ENCODE results near the gene PGS1. TPM values are rescaled to one million over a fixed set of nuclear protein-coding genes. Genes with fewer than 3 reads are reported as not detected.

Gene PGS1
- total RNA-seq, 2 donors from 2014 or later, result 81.6 to 101 TPM

- Mint-ChIP-seq H3K27ac (no peak overlapping the region), H3K36me3 (ENCODE audit: insufficient read depth in 2 of 2) (no peaks in the 10 kb centered on the region), H3K4me1 (ENCODE audit: low read depth) (peaks cover 9% of the 10 kb centered on the region), H3K9me3 (no peaks in the 10 kb centered on the region), H3K27me3 (ENCODE audit: low read depth) (no peaks in the 10 kb centered on the region), H3K4me3 (no peak overlapping the region)
- no peak for DNase-seq
- no peak for ATAC-seq (replicated peaks in 1 of 2)
Observed at GRCh38 chr17:78472035-78472905, 93.8 kb downstream of the PGS1 start.

DNA sequence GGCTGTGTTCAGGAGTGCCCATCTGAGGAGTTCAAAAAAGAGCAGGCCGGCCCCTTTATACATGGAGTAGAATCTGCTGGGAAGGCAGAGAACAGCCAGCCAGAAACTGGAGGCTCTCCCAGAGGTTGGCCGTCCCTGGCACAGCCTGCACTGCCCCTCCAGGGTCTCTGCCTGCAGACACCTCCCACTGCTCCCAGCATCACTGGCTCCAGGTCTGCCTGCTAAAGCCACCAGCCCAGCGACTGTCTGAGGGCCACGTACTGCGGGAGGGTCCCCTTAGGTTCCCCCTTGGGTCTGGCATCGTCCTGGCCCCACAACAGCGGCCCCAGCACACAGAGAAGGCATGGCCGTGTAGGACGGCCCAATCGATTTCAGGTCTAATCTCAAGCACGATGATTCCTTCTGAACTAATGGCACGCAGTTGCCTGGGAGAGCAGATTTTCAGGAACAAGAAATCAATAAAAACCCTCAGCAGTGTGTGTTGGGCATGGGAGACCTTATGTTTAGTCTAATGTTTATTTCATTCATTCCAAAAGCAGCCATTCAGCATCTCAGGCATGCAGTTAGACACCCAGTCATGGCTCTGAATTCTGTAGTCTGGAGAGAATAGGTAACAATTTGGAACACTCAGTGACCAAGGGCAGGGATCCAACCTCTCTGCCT is 95.6 kb downstream of the PGS1 start:
- peaks cover 9% of the 10 kb centered on the region for H3K4me1 Mint-ChIP-seq (ENCODE audit: low read depth)
- H3K9me3 Mint-ChIP-seq, result no peaks in the 10 kb centered on the region
- no peaks in the 10 kb centered on the region for H3K36me3 Mint-ChIP-seq (ENCODE audit: insufficient read depth in 2 of 2)

More for the DNA sequence above, 95.6 kb downstream of the PGS1 start:
- Mint-ChIP-seq H3K27me3 (ENCODE audit: low read depth) (no peaks in the 10 kb centered on the region), H3K4me3 (no peak overlapping the region), H3K27ac (no peak overlapping the region)
- no peak for DNase-seq
- no peak for ATAC-seq (replicated peaks in 1 of 2)

Other genes with a start within 250 kb of the PGS1 start
- gene TMC6, start 249.9 kb upstream of the PGS1 start, total RNA-seq, result 100 to 1,000 TPM; 129 to 137 TPM
- gene TMC8, start 247.9 kb upstream of the PGS1 start, total RNA-seq, result 100 to 1,000 TPM; 102 to 124 TPM
- under 1 TPM in 1 of 2 donors, not detected in 1; 0.58 TPM for gene C17orf99, start 232.3 kb upstream of the PGS1 start, total RNA-seq
- 10 to 100 TPM; 87.6 to 92.0 TPM for gene SYNGR2, start 210.1 kb upstream of the PGS1 start, total RNA-seq
- 10 to 100 TPM; 90.6 to 90.9 TPM for gene TK1, start 191.6 kb upstream of the PGS1 start, total RNA-seq
- 10 to 100 TPM; 23.1 to 34.1 TPM for gene AFMID, start 191.3 kb upstream of the PGS1 start, total RNA-seq
- gene BIRC5, start 164.4 kb upstream of the PGS1 start, total RNA-seq, result 100 to 1,000 TPM in 1 of 2 donors, 10 to 100 TPM in 1; 78.9 to 104 TPM
- gene TMEM235, start 147.0 kb upstream of the PGS1 start, total RNA-seq, result not detected
- gene SOCS3, start 18.6 kb upstream of the PGS1 start, total RNA-seq, result 100 to 1,000 TPM; 164 to 212 TPM
- gene DNAH17, start 198.7 kb downstream of the PGS1 start, total RNA-seq, result 1 to 10 TPM in 1 of 2 donors, under 1 TPM in 1; 0.76 to 1.0 TPM

All from activated T-cell treated with anti-CD3 and anti-CD28 coated beads, Interleukin-2, amount 50 U/mL, for 72 hours (primary cell).